Renal pelvis (tissue), 4 donors: ENCODE results near the gene LIF. TPM values are rescaled to one million over a fixed set of nuclear protein-coding genes. Genes with fewer than 3 reads are reported as not detected.

Experiments used
- DNase-seq: peaks from one replicate; pipeline ENCODE4 v3.0.0-alpha.2; 2013
- polyA plus RNA-seq, 3 donors: library from polyadenylated mRNA; unstranded; fragments of 120-200 nt; gene quantifications; one replicate each; pipeline ENCODE4 v1.2.1, GENCODE V29; 2013; ENCODE audit not compliant: insufficient read length in 3 of 3

Gene LIF
- polyA plus RNA-seq, 3 donors: 2.2 to 3.4 (median 3.0) TPM

DNA sequence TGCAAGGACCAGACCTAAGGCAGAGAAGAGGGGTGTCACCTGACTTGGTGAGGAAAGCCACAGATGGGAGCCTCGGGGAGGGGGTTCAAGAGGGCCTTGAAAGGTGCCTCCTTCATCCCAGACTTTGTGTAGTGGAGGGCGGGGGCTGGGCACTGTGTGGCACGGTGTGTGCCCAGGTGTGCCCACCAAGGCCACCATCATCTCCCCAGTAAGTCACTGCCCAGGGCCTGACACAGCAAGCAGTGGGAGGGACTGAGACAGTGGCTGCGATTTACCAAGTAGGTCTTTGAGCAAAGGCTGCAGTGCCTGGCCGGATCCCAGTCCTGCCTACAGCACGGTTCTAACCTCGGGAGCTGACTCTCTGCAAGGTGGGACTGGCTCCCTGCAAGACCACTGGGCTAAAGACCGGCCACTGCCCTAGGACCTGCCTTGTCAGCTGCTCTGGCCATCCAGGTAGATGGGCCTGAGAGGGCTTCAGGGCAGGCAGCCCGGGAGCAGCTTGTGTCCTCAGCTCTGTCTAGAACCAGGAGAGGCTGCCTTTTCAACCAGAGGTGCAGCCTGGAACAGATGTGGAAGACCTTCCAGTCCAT lies 18.7 kb upstream of the LIF start:
- DNase-seq: no peak

DNA sequence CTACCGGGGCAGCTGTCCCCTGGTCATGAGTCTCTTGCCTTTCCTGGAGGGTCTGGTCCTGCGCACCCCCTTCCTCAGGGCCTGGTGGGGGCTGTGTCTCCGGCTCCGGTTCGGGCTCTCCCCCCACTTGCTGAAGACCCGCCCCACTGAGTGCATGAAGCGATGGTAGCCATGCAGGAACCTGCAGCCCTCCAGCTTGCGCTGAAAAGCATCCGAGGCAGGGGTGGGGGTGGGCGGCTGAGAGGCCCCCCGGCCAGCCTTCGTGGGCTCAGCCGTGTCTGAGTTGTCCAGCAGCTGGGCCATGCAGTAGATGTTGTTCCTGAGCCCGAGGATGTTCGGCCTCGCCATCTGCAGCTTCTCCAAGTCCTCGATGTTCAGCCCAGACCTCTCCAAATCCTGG lies 17.3 kb upstream of the LIF start:
- DNase-seq: no peak

DNA sequence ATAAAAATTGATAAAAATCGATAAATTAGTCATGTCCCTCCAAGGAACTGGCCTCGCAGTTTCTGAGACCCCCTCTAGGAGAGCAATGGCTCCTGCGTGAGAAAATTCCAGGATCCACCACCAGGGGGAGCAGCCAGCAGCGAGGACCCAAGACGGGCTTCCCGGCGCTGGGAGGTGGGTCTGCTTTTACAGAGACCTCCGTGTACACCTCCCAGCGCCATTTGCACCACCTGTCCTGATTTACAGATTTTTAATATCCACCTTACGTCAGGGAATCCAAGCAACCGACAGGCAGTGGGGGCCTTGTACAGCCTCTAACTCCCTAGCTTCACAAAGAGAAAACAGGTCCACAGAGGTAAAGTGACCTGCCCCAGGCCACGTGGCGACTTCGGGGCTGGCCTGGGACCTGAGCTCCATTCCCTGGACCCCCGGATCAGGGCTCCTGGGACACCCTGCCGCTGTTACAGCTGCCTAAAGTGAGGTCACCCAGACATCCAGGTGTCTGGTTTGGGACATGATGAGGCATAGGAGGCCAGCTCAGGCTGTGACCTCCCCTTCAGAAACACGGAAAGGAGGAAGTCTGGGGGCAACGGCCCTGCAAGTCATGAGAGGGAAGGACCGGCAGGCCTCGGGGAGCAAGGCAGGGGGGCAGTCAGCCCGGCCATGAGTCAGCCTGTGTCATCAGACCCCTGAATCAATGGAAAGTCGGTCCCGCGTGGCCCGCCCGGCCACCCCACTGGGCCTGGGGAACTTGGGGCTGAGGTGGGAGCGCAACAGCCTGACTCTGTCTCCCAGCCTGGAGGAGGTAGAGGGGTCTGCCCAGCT lies 16.6 kb upstream of the LIF start:
- peak; percentile 67 for DNase-seq

DNA sequence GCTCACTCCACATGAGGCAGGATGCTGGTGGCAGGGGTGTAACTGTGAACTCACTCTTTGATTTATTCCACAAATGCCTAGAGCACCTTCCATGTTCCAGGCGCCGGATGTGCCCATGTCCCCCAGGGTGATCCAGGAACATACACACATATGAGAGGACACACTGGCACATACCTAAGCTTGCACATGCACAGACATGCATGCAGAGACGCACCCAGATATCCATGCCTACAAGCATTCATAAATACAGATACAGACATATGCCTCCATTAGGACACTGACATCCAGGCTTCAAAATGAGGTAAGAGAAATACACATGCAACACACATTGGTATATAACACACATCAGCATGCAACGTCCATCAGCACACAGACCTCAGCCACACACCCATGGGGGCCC lies 15.6 kb upstream of the LIF start:
- no peak for DNase-seq

DNA sequence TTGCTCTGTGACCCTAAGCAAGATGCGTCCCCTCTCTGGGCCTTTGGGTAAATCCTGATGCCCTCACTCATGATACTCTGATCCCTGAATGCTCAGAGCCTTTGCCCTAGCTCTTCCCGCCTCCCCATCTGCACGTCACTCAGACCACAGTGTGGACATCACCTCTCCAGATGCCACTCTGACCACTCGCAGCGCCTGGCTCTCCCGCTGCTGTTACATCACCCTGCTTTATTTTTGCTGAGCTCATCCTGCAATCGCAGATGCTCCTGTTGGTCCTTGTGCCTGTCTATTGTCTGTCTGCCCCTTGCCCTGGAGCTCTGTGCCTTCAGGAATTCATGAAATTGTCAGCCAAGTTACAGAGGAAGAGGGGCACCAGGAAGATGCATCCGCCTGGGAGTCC lies 14.6 kb upstream of the LIF start:
- DNase-seq: no peak

DNA sequence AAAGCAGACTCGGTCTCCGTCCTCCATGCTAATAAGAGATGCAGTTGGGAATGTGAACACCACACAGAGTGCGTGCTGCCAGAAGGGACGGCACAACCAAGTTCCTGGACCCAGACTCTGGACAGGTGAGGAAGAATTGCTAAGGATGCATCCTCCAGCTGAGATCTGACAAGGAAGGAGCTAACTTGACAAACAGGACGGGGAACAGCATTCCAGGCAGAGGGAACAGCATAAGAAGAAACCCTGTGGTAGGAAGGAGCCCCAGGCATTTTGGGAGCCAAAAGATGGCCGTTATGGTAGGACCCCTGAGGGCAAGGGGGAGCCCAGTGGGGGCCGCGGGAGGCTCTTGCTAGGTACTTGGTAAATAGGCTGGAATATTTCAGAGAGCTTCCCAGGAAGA lies 14.1 kb upstream of the LIF start:
- no peak for DNase-seq

DNA sequence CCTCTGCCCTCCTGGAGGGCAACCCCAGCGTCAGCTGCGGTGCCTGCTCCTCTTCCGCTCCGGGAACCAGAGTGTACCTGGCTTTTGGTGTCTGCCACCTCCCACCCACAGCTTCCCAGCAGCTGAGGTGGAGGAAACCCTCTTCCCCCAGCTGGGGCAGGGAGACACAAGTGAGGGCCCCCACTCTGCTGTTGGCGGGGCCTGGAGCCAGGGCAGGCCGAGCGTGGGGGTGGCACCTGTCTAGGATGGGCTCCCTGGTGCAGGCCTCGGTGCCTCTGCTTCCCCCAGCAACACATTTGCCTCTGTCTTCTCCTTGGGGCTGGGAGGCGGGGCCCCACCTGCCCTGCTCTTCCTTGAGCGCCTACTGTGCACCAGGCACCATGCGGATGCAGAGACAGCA lies 13.7 kb upstream of the LIF start:
- no peak for DNase-seq

DNA sequence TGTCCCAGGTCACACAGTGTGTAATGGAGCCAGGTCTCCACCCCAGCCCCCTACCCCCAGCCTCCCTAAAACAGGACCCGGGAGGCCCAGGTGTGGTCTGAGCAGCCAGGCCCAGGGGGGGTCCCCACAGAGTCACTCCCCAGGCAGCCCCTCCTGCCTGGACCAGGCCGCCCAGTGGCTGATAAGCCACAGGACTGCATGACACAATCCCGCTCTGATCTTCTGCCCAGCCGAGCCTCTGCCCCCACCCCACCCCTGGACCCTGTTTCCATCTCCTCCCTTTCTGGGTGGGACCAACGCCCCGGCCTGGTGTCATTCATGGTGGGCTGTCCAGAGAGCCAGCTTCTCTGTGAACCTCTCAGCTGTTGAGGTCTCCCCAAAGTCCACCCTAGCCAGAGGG lies 7.8 kb upstream of the LIF start:
- no peak for DNase-seq

DNA sequence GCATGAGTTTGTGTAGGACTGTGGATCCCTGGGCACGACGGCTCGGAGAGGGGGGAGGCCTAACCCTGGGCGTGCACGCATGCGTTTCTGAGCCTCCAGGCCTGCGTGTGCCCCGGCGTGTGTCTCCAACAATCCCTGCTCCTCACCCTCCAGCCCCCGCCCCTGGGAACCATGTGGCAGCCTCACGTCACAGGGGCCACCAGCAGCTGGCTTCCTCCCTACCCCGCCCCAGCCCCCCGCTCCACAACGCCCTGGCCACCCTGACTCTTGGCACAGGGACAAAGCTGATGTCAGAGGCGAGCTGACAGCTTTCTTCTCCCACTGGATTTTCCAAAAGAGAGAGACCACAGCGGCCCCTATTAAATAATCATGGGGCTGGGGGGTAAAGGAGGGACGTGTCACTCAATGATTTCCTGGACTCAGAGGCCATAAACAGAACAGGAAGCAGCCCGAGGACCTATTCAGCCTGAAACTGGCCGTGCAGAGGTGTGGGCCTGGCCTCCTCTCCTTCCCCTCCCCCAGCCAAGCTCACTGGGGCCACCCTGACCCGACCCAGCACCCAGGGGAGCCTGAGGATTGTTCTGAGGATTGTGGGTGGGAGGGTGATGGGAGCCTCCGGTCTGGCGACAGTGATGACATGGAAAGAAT lies 6.8 kb upstream of the LIF start:
- peak; percentile 87 for DNase-seq

DNA sequence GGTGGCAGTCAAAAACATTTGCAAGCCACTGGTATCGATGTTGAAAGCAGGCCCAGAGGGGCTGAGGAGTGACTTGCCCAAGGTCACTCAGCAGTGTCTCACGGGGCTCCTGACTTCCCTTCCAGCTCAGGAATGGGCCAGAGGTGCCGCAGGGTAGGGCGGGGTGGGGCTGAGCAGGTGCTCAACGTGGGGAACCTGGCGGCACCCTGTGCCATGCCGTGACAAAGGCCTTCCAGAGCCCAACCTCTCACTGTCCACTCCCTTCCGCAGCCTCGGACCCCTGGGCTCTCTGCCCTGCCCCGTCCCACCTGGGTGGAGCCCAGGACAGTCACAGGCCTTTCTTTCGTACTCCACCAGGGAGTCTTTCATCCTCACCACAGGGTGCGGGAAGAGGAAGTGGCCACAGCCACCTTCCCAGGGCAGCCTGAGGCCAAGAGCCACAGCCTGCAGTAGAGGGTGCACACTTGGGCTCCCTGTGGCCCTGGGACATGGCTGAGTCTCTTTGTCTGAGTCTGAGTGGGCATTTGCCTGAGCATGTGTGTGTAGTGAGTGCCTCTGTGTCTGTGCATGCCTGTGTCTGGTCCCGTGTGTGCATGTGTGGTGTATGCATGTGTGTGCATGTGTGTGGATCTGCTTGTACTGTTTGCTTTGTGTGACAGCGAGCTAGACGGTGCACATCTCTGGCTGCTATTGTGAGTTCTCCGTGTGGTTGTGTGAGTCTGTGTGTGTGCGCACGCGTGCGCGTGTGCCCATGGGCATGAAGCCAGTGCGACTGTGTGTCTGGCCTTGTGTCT lies 6.0 kb upstream of the LIF start:
- no peak for DNase-seq

DNA sequence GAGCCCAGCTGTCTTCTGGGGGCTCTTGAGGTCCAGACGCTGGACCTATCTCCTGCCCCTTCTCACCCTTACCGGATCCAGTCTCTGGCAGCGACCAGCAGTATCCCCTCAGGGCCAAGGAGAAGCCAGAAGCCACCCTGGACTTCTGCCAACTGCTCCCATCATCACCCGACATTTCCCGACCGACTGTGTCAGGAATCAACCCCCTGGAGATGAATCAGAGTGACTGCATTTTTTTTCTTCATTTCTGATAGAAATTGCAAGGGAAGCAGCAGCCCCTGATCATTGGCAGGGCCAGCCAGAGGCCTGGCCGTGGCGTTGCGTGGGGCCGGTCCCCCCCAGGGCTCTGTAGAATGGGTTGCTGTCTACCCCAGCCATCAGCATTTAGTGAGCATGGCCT lies 5.2 kb upstream of the LIF start:
- no peak for DNase-seq

DNA sequence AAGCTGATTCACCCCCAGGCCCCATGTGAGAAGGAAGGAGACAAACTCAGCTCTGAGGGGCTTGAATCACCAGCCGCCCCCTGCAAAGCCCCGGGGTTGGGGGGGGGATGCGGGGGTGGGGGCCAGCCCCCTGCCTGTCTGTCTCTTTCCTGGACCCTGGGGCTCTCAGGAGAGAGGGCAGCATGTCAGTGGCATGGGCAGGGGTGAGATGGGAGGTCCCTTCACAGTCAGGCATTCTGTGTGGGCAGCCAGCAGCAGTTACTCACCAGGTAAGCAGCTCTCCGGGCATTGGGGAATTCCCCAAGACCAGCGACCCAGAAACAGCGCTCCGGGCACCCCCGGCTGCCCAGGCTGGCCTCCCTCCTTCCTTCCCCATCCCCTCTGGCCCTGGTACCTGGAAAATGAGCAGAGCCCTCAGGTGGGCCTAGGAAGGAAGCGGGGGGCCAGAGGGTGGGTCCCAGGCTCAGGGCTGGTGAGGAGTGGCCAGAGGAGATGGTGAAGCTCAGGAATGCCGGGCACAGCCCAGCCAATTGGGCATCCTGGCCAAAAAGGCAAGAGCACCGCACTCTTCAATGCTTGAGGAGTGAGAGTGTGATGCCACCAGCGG lies 4.2 kb upstream of the LIF start:
- no peak for DNase-seq

DNA sequence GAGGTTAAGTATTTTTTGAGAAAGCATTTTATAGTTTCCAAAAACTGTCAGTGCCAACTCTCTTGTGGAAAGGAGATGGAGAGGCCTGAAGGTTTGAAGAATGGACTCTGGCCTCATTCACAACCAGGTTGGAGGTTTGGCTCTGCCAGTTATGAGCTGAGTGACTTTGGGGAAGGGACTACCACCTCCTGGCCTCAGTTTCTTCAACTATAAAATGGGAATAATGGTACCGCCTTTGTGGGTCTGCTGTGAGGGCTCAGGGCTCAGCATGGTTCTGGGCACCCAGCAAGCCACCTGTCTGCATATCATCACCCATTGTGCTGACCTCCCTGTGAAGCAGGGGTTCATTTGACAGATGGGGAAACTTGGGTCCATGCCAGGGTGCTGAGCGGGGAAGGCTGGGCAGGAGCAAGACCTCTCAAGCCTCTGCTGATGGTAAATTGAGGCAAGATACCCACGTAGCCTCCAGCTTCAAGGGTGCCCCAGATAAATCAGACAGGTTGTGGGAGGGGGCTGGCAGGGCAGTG lies 3.5 kb upstream of the LIF start:
- DNase-seq: no peak

DNA sequence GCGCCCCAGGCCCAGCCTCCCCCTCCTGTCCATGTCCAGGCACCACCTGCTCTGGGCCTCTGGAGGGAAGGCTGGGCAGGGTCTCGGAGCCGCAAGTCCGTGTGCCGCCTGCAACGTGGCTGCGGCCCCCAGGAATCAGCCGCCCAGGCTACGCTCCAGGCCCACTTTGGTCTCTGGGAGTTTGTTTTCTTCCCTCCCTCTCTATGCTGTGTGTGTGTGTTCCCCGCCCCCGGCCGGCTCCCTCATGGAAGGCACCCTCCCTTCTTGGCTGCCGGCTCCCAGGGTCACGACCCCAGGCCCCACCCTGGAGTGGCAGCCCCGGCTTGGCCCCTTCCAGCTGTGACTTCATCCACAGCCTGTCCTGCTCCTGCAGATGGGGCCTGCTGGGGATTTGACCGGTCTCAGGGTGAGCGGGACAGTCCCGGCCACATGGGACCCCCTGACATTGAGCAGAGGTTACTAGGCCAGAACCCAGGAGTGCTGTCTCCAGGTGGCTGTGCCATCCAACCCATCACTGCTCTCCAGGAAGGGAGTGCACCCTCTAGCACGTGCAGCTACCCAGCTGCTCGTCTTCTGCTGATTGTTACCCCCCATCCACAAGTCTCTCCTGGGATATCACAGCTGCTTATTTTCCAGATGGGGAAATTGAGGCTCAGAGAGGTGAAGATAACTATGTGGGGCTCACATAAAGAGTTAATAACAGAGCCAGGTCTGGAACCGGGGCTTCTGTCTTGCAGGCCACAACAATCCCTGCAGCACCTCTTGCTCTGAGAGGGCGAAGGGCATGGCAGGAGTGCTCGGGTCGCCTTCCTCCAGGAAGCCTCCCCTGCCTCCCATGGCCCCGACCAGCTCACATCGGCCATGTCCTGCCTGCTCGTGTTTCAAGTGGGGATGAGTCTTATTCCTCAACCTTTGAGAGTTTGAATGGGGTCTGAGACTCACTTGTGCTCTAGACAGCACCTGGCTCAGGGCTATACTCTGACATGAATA lies 2.8 kb upstream of the LIF start:
- no peak for DNase-seq

DNA sequence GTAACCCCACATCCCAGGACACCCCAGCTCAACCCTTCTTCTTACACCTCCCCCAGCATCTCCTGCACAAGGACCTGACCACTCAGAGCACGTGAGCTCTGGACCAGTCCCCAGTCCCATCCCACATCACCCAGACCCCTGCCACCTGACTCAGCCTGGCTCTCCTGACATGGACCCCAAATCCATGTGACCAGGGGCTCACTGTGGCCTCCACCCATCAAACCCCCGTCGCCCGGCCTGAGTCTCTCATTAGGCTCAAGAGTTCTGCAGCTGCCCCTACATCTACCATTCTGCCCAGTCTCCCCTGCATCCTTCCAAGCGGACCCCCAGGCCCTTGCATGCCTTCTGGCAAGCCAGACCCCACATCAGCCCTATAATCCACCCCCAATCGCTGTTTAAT lies 1.9 kb upstream of the LIF start:
- DNase-seq: no peak

DNA sequence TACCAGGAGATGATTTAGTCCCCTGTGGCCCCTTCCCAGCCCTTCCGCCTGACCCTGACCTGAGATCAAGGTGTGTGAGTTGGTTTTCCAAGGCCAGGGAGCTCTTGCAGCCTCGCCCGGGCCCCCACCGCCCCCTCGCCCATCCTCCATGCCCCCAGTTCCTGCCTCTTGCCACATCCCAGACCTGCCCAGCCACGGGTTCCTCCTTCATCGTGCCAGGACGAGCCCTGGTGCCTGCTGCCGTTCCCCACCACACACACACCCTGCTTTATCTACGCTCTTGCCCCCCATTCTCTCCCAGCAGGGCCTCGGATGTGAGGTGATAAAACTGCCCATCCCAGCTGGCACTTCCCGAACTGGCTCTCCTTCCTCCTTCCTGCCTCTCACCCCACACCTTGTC lies 1.4 kb upstream of the LIF start:
- no peak for DNase-seq

DNA sequence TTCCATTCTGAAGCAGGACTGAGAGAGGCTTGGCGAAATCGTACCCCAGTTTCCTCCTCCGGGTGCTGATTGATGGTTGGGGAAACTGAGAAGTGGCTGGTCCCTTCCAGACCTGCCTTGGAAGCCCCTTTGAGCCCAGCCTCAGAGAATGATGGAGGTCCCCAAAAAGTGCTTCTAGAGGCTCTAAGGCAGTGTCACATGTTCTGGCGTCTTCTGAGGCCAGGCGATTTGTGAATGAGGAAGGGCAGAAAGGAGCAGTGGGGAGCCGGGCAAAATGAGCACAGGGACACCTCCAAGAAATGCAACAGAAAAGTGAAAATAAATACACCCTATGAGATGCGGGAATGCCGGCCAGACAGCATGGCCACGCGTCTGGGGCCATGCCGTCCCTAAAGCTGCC lies 1.0 kb upstream of the LIF start:
- DNase-seq: no peak

DNA sequence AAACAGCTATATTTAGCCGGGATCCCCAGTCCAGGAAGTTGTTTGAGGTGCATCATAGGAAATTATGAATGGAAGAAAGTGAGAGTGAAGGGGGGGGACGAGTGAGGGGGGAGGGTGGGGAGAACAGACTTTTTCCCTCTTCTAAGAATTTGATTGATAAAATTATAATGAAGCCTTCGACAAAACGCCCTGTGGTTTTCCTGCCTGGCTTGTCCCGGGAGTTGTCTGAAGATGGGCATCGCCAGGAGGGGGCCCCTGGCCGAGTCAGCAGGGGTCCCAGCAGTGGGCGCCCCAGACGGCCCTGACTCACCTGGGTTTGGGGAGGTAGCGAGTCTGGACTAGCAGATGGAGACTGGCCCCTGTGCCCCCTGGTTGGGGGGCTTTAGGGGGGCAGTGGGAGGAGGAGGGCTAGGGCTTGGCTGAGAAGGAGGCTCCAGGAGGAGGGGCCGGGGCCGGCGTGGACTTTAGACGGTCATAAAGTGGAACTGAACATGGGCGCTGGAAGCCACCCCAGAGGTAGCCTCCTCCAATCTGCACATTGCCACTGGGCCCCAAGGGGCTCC lies 336 bp upstream of the LIF start:
- DNase-seq: no peak

DNA sequence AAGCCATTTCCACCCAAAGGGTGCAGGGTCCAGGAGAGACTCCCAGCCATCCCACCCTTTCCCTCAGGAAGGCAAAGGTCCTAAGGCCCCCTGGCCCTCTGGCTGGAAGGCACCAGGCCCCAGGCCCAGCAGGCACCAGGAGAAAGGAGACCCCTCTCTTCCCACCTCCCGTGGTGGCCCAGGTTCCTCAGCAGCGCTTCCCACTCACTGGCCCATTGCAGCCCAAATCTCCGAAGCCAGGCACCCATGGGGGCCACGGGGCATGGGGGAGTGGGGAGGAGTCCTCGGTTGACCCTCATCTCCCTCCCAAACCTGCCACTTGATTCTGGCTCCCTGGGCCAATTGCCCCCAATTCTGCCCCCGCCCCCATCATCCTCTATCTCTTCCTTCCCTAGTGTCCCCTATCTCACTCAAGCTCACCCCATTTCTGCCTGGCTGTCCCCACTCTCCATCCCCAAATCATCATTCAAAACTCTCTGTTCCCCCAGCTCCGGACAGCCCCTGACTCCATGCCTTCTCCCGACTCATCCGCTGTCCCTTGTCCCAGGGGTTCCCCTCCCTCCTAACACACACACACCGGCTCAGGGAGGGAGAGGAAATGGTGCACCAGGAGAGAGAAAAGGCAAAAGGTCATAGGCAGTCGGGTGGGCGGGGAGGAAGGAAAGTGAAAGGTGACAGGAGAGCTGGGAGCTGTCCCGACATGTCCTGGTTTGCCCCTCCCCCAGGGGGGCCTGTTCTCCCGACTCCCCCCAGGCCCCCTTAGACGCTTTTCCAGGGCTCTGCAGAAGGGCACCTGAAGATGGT lies 1.2 kb downstream of the LIF start:
- no peak for DNase-seq
